Testis (tissue), 3 donors: ENCODE data around the gene KLHL42. TPM values are rescaled to one million over a fixed set of nuclear protein-coding genes. Genes with fewer than 3 reads are reported as not detected.

Source experiments
- DNase-seq: peaks from one replicate; pipeline ENCODE4 v3.0.0-alpha.2; 2019
- H3K27ac ChIP-seq, 2 donors: fragments of 200-600 bp; sonication (generic); one replicate each; pipeline ENCODE4 v1.5.1; 2019
- H3K27me3 ChIP-seq: fragments of 200-600 bp; sonication (generic); one replicate; pipeline ENCODE4 v1.5.1; 2019
- H3K36me3 ChIP-seq: fragments of 200-600 bp; sonication (generic); one replicate; pipeline ENCODE4 v1.5.1; 2017; ENCODE audit warnings: low read depth; ENCODE audit errors: missing control alignments
- H3K4me1 ChIP-seq: fragments of 200-600 bp; sonication (generic); one replicate; pipeline ENCODE4 v1.5.1; 2019
- H3K4me3 ChIP-seq, 2 donors: fragments of 200-600 bp; sonication (generic); one replicate each; pipeline ENCODE4 v1.5.1; 2017 to 2019
- H3K9me3 ChIP-seq: fragments of 200-600 bp; sonication (generic); one replicate; pipeline ENCODE4 v1.5.1; 2017
- CTCF ChIP-seq, 3 experiments: fragments of 450-650 bp in 2 of 3; fragments of 200-600 bp in 1 of 3; sonication (generic) in 1 of 3; IDR thresholded peaks; one replicate each; pipeline ENCODE4 v1.5.1; 2016 to 2019; ENCODE audit warnings: antibody characterized with exemption in 3 of 3, mild to moderate bottlenecking in 2 of 3, moderate library complexity in 1 of 3
- POLR2A ChIP-seq: fragments of 450-650 bp; IDR thresholded peaks from one replicate; pipeline ENCODE4 v1.6.1; 2017; ENCODE audit warnings: antibody characterized with exemption, mild to moderate bottlenecking, moderate library complexity
- WGBS, 2 donors: methylation state at CpG; one replicate each; pipeline ENCODE4 v1.1.5; 2018; 5-methylcytosine and 5-hydroxymethylcytosine counted together
- intact Hi-C: fragments of 100-400 bp; cut with DNase I; formaldehyde crosslinking; loops from one replicate; pipeline ENCODE4 v1.15.1; 2023; ENCODE audit warnings: low total_unique reads
- polyA plus RNA-seq: library from polyadenylated mRNA; stranded (reverse); fragments of 350-450 nt; fragmentation: Illumina TruSeq; extraction: RNeasy Lipid Tissue Mini Kit (QIAGEN cat#74804); gene quantifications from one replicate; pipeline ENCODE4 v1.2.3, GENCODE V29; 2014; ENCODE audit warnings: low read depth, low replicate concordance; ENCODE audit not compliant: insufficient read depth
- total RNA-seq, 2 donors: library from RNA; depleted of rRNA; stranded (reverse); fragments of >200 nt; gene quantifications; one replicate each; pipeline ENCODE4 v1.2.3, GENCODE V29; 2016

The KLHL42 gene
- total and polyA plus RNA-seq, 3 donors from 2014 or later, result 23.7 to 87.8 (median 65.1) TPM

- Histone ChIP-seq H3K27ac (peak overlapping the region; percentile 37 to 71), H3K4me1 (peaks cover 39% of the 10 kb centered on the region), H3K9me3 (no peaks in the 10 kb centered on the region), H3K36me3 (no peaks in the 10 kb centered on the region), H3K4me3 (no peak overlapping the region), H3K27me3 (no peaks in the 10 kb centered on the region)
- no peak for DNase-seq
- no peak for TF ChIP-seq CTCF (IDR thresholded peaks at IDR 0.05)
- TF ChIP-seq POLR2A, result no peak
- intact Hi-C loops, result no loop called here
- WGBS, 2 donors, result 83 to 86% methylated on average over 7 of the region's 7 CpGs
Observed at GRCh38 chr12:27756670-27757195, 23.3 kb upstream of the KLHL42 start.

GRCh38 chr12:27762757-27763156 lies 17.3 kb upstream of the KLHL42 start:
- Histone ChIP-seq H3K4me1 (peaks cover 17% of the 10 kb centered on the region), H3K4me3 (no peak overlapping the region), H3K27ac (no peak overlapping the region), H3K36me3 (no peaks in the 10 kb centered on the region), H3K27me3 (no peaks in the 10 kb centered on the region), H3K9me3 (no peaks in the 10 kb centered on the region)
- no peak for DNase-seq
- intact Hi-C loops, result no loop called here
- TF ChIP-seq POLR2A, result no peak
- WGBS, 2 donors, result 88 to 90% methylated on average over 2 of the region's 2 CpGs

GRCh38 chr12:27766587-27766986 lies 13.4 kb upstream of the KLHL42 start:
- TF ChIP-seq CTCF (IDR thresholded peaks at IDR 0.05) (no peak), POLR2A (no peak)
- Histone ChIP-seq H3K27me3 (no peaks in the 10 kb centered on the region), H3K36me3 (no peaks in the 10 kb centered on the region), H3K4me1 (peaks cover 2% of the 10 kb centered on the region), H3K4me3 (no peak overlapping the region), H3K9me3 (no peaks in the 10 kb centered on the region), H3K27ac (no peak overlapping the region)
- intact Hi-C loops, result no loop called here
- WGBS, 2 donors, result 92 to 95% methylated on average over 3 of the region's 3 CpGs
- DNase-seq, result no peak

- WGBS, 2 donors, result 84 to 89% methylated on average over 8 of the region's 8 CpGs
- intact Hi-C loops, result no loop called here
- no peak for DNase-seq
- H3K36me3 ChIP-seq, result no peaks in the 10 kb centered on the region
- no peak overlapping the region for H3K4me3 ChIP-seq
- H3K4me1 ChIP-seq, result peaks cover 5% of the 10 kb centered on the region
- TF ChIP-seq POLR2A (no peak), CTCF (IDR thresholded peaks at IDR 0.05) (no peak)
- no peak overlapping the region for H3K27ac ChIP-seq
- H3K9me3 ChIP-seq, result no peaks in the 10 kb centered on the region
- no peaks in the 10 kb centered on the region for H3K27me3 ChIP-seq
Observed at GRCh38 chr12:27769142-27769673, 10.8 kb upstream of the KLHL42 start.

- DNase-seq, result no peak
- H3K4me1 ChIP-seq, result peaks cover 5% of the 10 kb centered on the region
- peak overlapping the region; percentile 60 to 66 for H3K27ac ChIP-seq
- WGBS, 2 donors, result 56 to 77% methylated on average over 3 of the region's 3 CpGs
- H3K4me3 ChIP-seq, result no peak overlapping the region
- TF ChIP-seq CTCF (IDR thresholded peaks at IDR 0.05), result no peak
- TF ChIP-seq POLR2A, result no peak
- H3K27me3 ChIP-seq, result no peaks in the 10 kb centered on the region
- intact Hi-C loops, result no loop called here
- H3K9me3 ChIP-seq, result no peaks in the 10 kb centered on the region
- H3K36me3 ChIP-seq, result no peaks in the 10 kb centered on the region
Observed at GRCh38 chr12:27771481-27772327, 8.3 kb upstream of the KLHL42 start.
